Tibial nerve (tissue), 4 donors: ENCODE data around the gene GRHL1. TPM values are rescaled to one million over a fixed set of nuclear protein-coding genes. Genes with fewer than 3 reads are reported as not detected.
A peak's percentile ranks its signal among the peaks of the same experiment; 100 is the strongest.
"Not testable (repeated sequence)": the region's sequence is repeated elsewhere in the genome, so short reads cannot be mapped to it uniquely, and the experiment has no call there.

Experiments
- DNase-seq, 2 donors: peaks; one replicate each; pipeline ENCODE4 v3.0.0-alpha.2; 2019; ENCODE audit warnings: low spot score in 2 of 2
- H3K27ac ChIP-seq, 4 donors: fragments of 200-600 bp; sonication (generic) in 3 of 4; one replicate each; pipeline ENCODE4 v1.5.1; 2017 to 2019; ENCODE audit warnings: mild to moderate bottlenecking in 1 of 4
- H3K27me3 ChIP-seq, 2 donors: fragments of 200-600 bp; sonication (generic) in 1 of 2; one replicate each; pipeline versions ENCODE4 v1.5.1 to v1.6.0; 2017 to 2019
- H3K36me3 ChIP-seq, 3 donors: fragments of 200-600 bp; sonication (generic); one replicate each; pipeline ENCODE4 v1.5.1; 2018 to 2019
- H3K4me1 ChIP-seq, 4 donors: fragments of 200-600 bp; sonication (generic) in 3 of 4; one replicate each; pipeline ENCODE4 v1.5.1; 2017 to 2019
- H3K4me3 ChIP-seq, 4 donors: fragments of 200-600 bp; sonication (generic) in 3 of 4; one replicate each; pipeline ENCODE4 v1.5.1; 2017 to 2019; ENCODE audit warnings: mild to moderate bottlenecking in 1 of 4, moderate library complexity in 1 of 4
- H3K9me3 ChIP-seq, 4 donors: fragments of 200-600 bp; sonication (generic) in 3 of 4; one replicate each; pipeline ENCODE4 v1.5.1; 2017 to 2019
- EP300 ChIP-seq, 2 donors: sonication (generic); formaldehyde crosslinking; IDR thresholded peaks; one replicate each; pipeline ENCODE4 v1.6.1; 2017; ENCODE audit warnings: antibody characterized with exemption in 2 of 2, mild to moderate bottlenecking in 1 of 2
- POLR2A ChIP-seq, 2 donors: fragments of 450-650 bp; IDR thresholded peaks; one replicate each; pipeline ENCODE4 v1.6.1; 2017; ENCODE audit warnings: antibody characterized with exemption in 2 of 2, mild to moderate bottlenecking in 2 of 2, moderate library complexity in 2 of 2
- WGBS, 2 donors: methylation state at CpG; one replicate each; pipeline ENCODE4 v1.1.5; 2018; 5-methylcytosine and 5-hydroxymethylcytosine counted together
- total RNA-seq, 4 donors: library from RNA; depleted of rRNA; stranded (reverse); fragments of >200 nt; gene quantifications; one replicate each; pipeline ENCODE4 v1.1.0, GENCODE V29; 2016
- TF ChIP-seq, protein P1 (sequence below), 5 experiments: fragments of 200-600 bp in 3 of 5; fragments of 450-650 bp in 2 of 5; sonication (generic) in 3 of 5; IDR thresholded peaks; one replicate each; pipeline ENCODE4 v1.5.1; 2016 to 2019; ENCODE audit warnings: antibody characterized with exemption in 5 of 5, mild to moderate bottlenecking in 3 of 5, moderate library complexity in 2 of 5

Gene GRHL1
- total RNA-seq, 4 donors from 2014 or later, result 0.66 to 4.2 (median 2.3) TPM; not detected in 1

GRCh38 chr2:9910699-9911098 is 40.8 kb upstream of the GRHL1 start:
- H3K4me3 ChIP-seq, result no peak overlapping the region
- no peaks in the 10 kb centered on the region for H3K27me3 ChIP-seq
- WGBS, 2 donors, result 68 to 86% methylated on average over 4 of the region's 4 CpGs
- H3K4me1 ChIP-seq, result no peaks in the 10 kb centered on the region
- TF ChIP-seq POLR2A (IDR thresholded peaks at IDR 0.05), result no peak
- TF ChIP-seq, protein P1, sequence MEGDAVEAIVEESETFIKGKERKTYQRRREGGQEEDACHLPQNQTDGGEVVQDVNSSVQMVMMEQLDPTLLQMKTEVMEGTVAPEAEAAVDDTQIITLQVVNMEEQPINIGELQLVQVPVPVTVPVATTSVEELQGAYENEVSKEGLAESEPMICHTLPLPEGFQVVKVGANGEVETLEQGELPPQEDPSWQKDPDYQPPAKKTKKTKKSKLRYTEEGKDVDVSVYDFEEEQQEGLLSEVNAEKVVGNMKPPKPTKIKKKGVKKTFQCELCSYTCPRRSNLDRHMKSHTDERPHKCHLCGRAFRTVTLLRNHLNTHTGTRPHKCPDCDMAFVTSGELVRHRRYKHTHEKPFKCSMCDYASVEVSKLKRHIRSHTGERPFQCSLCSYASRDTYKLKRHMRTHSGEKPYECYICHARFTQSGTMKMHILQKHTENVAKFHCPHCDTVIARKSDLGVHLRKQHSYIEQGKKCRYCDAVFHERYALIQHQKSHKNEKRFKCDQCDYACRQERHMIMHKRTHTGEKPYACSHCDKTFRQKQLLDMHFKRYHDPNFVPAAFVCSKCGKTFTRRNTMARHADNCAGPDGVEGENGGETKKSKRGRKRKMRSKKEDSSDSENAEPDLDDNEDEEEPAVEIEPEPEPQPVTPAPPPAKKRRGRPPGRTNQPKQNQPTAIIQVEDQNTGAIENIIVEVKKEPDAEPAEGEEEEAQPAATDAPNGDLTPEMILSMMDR (IDR thresholded peaks at IDR 0.05), result no peak
- no peak for TF ChIP-seq EP300 (IDR thresholded peaks at IDR 0.05)
- no peak for DNase-seq
- H3K9me3 ChIP-seq, result no peaks in the 10 kb centered on the region
- peaks cover 0 to 33% (median 0%) of the 10 kb centered on the region in 3 donors for H3K36me3 ChIP-seq
- H3K27ac ChIP-seq, result no peak overlapping the region

- TF ChIP-seq POLR2A (IDR thresholded peaks at IDR 0.05) (no peak), EP300 (IDR thresholded peaks at IDR 0.05) (no peak)
- TF ChIP-seq, protein P1 (IDR thresholded peaks at IDR 0.05), result no peak
- H3K9me3 ChIP-seq, result no peaks in the 10 kb centered on the region
- no peak overlapping the region for H3K27ac ChIP-seq
- 92 to 95% methylated on average over 4 of the region's 4 CpGs for WGBS, 2 donors
- no peak overlapping the region for H3K4me3 ChIP-seq
- no peaks in the 10 kb centered on the region for H3K27me3 ChIP-seq
- H3K36me3 ChIP-seq, result peaks cover 0 to 44% (median 0%) of the 10 kb centered on the region in 3 donors
- no peaks in the 10 kb centered on the region for H3K4me1 ChIP-seq
- DNase-seq, result no peak
Measured at GRCh38 chr2:9912468-9912867, 39.0 kb upstream of the GRHL1 start.

DNA sequence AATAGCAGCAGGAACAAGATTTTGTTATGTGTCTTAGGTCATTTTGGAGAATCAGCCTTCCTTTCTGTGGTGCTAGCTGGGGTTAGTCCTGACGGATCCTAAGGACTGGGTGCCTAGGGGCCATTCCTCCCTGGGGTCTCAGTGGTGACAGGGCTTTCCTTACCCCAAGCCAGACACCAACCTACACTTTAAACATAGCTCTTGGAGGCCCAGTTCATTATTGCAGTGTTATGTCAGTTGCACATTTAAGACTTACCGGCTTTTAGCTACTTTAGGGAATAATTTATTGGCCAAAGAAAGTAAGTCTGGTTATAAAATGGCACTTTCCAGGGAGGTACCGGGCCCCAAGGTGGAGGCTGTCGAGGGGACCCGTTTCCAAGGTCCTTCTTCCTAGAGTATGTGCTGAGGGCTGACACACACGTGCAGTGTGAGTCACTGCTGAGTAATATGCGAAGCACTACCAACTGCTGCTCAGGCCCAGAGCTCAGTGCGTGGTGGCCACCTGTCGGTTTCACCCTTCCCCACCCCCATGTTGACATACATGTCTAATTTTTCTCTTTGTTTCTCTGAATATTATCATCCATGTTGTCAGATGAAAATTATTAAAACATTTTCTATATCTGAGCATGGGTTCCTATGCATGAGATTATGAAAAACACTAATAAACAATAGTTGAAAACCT is 37.0 kb upstream of the GRHL1 start:
- Histone ChIP-seq H3K36me3 (peaks cover 0 to 47% (median 0%) of the 10 kb centered on the region in 3 donors), H3K4me1 (no peaks in the 10 kb centered on the region), H3K27ac (no peak overlapping the region), H3K27me3 (no peaks in the 10 kb centered on the region), H3K4me3 (no peak overlapping the region), H3K9me3 (no peaks in the 10 kb centered on the region)
- 93 to 96% methylated on average over 9 of the region's 9 CpGs for WGBS, 2 donors
- TF ChIP-seq, protein P1 (IDR thresholded peaks at IDR 0.05), result no peak
- TF ChIP-seq POLR2A (IDR thresholded peaks at IDR 0.05) (no peak), EP300 (IDR thresholded peaks at IDR 0.05) (no peak)
- no peak for DNase-seq

DNA sequence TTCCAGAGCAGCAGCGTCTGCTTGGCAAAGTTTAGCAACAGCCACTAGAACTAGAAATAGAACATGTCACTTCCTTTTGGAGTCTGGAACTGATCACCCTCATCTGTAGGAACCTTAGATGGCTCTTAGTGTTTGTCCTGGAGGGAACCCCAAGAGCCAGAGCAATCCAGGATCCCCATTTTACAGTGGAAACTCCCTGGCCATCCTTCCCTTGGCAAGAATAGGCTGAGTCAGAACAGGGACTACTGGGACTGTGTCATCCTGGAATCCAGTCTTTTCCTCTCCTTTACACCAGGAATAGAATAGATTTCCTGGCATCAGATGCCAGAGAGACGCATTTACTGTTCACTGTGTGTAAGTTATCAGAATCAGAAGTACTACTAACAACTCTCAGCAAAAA is 33.2 kb upstream of the GRHL1 start:
- TF ChIP-seq POLR2A (IDR thresholded peaks at IDR 0.05), result no peak
- TF ChIP-seq EP300 (IDR thresholded peaks at IDR 0.05), result peak in 1 of 2 donors; percentile 30
- H3K27ac ChIP-seq, result no peak overlapping the region
- H3K4me1 ChIP-seq, result no peaks in the 10 kb centered on the region
- 36 to 66% methylated on average over 2 of the region's 2 CpGs for WGBS, 2 donors
- no peak overlapping the region for H3K4me3 ChIP-seq
- no peak for DNase-seq
- no peaks in the 10 kb centered on the region for H3K27me3 ChIP-seq
- peaks cover 0 to 54% (median 0%) of the 10 kb centered on the region in 3 donors for H3K36me3 ChIP-seq
- no peaks in the 10 kb centered on the region for H3K9me3 ChIP-seq

DNA sequence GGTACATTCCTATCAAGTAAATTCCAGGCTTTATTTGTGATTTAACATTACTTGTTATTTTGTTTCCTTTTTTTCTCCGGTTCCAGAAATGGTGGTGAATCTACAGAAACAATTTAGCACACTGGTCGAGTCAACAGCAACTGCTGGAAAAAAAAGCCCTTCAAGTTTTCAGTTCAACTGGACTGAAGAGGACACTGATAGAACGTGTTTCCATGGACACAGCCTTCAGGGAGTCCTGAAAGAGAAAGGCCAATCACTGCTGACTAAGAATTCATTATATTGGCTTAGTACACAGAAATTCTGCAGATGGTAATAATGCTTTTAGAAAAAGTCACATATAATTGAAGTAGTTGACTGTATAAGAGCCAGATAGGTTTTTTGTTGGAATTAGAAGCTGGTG is 32.0 kb upstream of the GRHL1 start:
- Histone ChIP-seq H3K36me3 (peaks cover 0 to 55% (median 0%) of the 10 kb centered on the region in 3 donors), H3K27ac (no peak overlapping the region), H3K4me1 (no peaks in the 10 kb centered on the region), H3K4me3 (no peak overlapping the region), H3K9me3 (no peaks in the 10 kb centered on the region), H3K27me3 (no peaks in the 10 kb centered on the region)
- DNase-seq, result no peak
- WGBS, 2 donors, result 53 to 74% methylated on average over 3 of the region's 3 CpGs
- TF ChIP-seq, protein P1 (IDR thresholded peaks at IDR 0.05), result no peak
- no peak for TF ChIP-seq EP300 (IDR thresholded peaks at IDR 0.05)

GRCh38 chr2:9927020-9927419 is 24.5 kb upstream of the GRHL1 start:
- WGBS, 2 donors, result 88 to 97% methylated on average over 2 of the region's 2 CpGs
- peaks cover 0 to 55% (median 0%) of the 10 kb centered on the region in 3 donors for H3K36me3 ChIP-seq

More at GRCh38 chr2:9927020-9927419, 24.5 kb upstream of the GRHL1 start:
- H3K4me3 ChIP-seq, H3K27ac ChIP-seq, H3K27me3 ChIP-seq, H3K9me3 ChIP-seq, H3K4me1 ChIP-seq, DNase-seq: not testable (repeated sequence)
